ENCODE results near the gene ZNF655.
"Not testable (repeated sequence)": the region's sequence is repeated elsewhere in the genome, so short reads cannot be mapped to it uniquely, and the experiment has no call there.

Gene ZNF655

DNA sequence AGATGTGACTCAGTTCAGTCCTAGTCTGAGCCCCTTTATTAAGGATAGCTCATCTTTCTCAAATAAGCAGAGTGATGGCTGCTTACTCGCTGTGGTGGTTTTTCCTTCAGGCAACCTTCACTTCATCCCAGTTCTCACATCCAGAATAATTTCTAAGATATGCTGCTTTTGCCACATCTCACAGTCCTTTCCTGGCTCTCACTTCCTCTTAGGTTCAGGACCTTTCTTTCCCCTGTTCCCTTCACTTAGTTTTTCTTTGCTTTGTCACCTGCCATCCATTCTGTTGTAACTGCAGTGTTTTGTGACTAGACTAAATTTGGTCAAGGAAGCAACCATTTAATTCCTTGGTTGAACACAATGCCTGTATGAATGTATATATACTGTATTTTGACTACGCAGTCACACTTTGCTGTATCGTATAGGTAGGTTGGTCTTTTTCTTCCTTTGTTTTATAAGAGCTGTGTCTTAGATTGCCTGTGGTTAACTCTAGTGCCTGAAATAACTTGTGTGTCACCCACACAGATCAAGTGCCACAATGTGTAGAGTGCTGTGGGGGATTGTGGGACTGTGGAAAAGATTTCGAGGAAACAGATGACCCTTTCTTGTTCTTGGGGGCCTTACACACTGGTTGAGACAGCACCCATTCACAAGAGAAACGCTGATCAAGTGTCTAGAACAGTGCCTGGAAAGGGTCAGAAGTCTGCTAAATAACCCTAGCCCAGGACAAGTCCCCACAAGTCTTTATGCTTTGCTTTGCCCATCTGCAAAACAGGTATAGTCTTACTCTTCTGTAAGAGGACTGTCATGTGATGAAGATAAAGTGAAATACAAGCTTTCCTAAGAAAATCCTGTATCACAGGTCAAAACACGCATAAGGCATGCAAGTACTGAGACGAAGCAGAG is 2.6 kb downstream of the ZNF655 start:
- TF ChIP-seq, protein P1, sequence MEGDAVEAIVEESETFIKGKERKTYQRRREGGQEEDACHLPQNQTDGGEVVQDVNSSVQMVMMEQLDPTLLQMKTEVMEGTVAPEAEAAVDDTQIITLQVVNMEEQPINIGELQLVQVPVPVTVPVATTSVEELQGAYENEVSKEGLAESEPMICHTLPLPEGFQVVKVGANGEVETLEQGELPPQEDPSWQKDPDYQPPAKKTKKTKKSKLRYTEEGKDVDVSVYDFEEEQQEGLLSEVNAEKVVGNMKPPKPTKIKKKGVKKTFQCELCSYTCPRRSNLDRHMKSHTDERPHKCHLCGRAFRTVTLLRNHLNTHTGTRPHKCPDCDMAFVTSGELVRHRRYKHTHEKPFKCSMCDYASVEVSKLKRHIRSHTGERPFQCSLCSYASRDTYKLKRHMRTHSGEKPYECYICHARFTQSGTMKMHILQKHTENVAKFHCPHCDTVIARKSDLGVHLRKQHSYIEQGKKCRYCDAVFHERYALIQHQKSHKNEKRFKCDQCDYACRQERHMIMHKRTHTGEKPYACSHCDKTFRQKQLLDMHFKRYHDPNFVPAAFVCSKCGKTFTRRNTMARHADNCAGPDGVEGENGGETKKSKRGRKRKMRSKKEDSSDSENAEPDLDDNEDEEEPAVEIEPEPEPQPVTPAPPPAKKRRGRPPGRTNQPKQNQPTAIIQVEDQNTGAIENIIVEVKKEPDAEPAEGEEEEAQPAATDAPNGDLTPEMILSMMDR (IDR thresholded peaks at IDR 0.05; ENCODE audit: low read length, missing control alignments), result no peak
- DNase-seq (ENCODE audit: low read depth), result no peak
- no peak overlapping the region for H3K4me3 ChIP-seq (replicated peaks; ENCODE audit: low read depth, low read length)

DNA sequence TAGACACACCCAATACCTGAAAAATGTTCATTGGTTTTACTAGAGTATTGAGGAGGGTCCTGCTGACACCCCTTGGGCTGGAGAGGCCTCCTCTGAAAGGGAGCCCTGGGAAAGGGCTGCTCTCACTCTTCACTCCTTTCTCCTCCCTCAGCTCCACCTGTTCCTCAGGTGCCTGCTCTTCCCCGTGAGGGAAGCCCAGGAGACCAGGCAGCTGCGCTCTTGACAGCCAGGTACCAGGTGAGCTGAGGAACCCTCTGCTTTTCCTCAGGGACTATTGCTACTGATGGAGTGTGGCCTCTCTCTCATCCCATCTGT is 3.3 kb downstream of the ZNF655 start:
- no peak for DNase-seq (ENCODE audit: low read depth)
- TF ChIP-seq, protein P1 (IDR thresholded peaks at IDR 0.05; ENCODE audit: low read length, missing control alignments), result no peak
- no peak overlapping the region for H3K4me3 ChIP-seq (replicated peaks; ENCODE audit: low read depth, low read length)

DNA sequence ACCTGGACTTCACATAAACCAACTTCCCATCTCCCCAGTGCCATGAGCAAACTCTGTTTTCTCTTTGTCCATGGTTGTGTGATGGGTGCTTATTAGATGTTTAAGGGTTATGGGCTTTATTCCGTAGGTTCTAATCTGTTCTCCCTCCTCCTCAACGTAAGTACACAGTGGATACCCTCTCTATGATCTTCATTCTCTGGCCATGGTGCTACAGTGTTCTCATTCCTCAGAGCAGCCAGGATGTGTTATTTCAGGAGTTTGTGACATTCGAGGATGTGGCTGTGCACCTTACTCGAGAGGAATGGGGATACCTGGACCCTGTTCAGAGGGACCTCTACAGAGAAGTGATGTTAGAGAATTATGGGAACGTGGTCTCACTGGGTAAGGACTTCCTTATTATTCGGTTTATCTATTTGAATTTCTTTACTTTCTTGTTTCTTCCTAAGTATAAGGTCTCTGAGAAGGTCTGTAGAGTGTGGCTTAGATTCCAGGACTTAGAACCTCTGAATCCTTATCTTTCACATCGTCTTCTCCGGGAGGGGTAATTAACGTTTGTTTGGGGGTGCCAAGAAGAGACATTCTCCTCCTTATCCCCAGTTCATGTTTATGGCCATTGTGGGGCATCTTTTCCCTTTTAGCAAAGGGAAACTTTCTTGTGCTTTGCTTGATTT is 3.8 kb downstream of the ZNF655 start:
- TF ChIP-seq, protein P1 (IDR thresholded peaks at IDR 0.05; ENCODE audit: low read length, missing control alignments), result no peak
- no peak for DNase-seq (ENCODE audit: low read depth)
- no peak overlapping the region for H3K4me3 ChIP-seq (replicated peaks; ENCODE audit: low read depth, low read length)

DNA sequence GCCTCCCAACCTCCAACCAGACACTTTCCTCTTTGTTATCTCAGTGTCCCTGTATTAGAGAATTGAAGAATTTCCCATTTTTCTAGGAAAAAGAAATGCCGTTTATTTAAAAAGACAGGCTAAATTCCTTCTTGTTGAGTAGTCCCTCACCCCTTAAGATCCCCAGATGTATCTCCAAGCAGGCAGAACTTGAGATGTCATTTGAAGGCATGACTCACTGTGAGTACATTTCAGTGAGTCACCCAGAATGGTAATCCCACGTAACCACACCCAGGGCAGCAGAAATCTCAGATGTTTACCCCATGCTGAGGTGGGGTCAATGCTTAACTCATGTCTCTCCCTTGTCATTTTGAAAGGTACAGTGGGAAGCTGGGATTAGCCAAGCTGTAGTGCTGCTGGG is 4.4 kb downstream of the ZNF655 start:
- peak; percentile 97 for DNase-seq (ENCODE audit: low read depth)
- TF ChIP-seq, protein P1 (IDR thresholded peaks at IDR 0.05; ENCODE audit: low read length, missing control alignments), result no peak
- no peak overlapping the region for H3K4me3 ChIP-seq (replicated peaks; ENCODE audit: low read depth, low read length)

DNA sequence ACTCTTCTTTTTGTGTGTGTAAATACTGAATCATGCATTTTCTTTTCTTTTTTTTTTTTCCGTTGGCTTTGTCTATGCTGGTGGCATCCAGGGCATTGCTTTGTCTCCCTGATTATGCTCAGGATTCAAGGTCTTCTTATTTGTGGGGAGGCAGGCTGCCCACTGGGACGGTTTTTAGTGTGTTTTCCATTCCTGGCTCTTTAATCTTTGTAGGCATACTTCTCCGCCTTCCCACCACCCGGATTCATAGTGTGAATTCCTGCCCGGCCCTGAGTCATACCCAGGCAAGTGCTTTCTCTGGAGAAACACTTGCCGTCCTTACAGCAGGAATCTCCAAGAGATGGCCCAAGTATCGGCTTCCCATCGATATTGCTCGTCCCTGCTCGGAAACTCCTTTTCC is 5.2 kb downstream of the ZNF655 start:
- DNase-seq (ENCODE audit: low read depth), result peak; percentile 44
- no peak overlapping the region for H3K4me3 ChIP-seq (replicated peaks; ENCODE audit: low read depth, low read length)
- TF ChIP-seq, protein P1 (IDR thresholded peaks at IDR 0.05; ENCODE audit: low read length, missing control alignments), result no peak

DNA sequence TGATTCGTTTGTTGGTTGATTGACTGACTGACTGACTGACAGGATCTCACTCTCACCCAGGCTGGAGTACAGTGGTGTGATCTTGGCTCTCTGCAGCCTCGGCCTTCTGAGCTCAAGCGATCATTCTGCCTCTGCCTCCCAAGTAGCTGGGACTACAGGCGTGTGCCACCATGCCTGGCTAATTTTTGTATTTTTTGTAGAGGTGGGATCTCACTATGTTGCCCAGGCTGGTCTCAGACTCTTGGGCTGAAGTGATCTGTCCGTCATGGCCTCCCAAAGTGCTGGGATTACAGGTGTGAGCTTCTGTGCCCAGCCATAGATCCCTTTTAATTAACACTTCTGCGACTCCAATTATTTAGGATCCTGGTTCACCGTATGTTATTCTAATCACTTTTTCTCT is 10.3 kb downstream of the ZNF655 start:
- DNase-seq (ENCODE audit: low read depth); H3K4me3 ChIP-seq (replicated peaks; ENCODE audit: low read depth, low read length): not testable (repeated sequence)

DNA sequence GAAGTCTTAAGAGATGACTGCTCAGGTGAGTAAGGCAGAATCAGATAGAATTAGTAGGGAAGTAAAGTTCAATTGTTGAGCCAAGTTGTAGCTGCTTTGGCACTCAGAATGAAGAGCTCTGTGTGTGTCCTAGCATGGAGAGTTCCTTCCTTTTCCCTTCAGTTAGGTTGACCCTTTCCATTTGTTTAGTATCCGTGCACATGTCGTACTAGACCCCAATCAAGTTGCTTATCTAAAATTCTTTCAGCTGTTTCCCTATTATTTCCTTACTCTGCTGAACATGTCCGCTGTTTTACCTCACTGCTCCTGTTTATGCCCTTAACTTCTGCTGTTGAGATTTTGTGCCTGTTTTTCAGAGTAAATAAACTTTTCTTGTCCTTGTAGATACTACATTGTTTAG is 13.3 kb downstream of the ZNF655 start:
- DNase-seq (ENCODE audit: low read depth), result no peak
- TF ChIP-seq, protein P1 (IDR thresholded peaks at IDR 0.05; ENCODE audit: low read length, missing control alignments), result no peak
- H3K4me3 ChIP-seq (replicated peaks; ENCODE audit: low read depth, low read length), result no peak overlapping the region
